Activated T-cell treated with anti-CD3 and anti-CD28 coated beads, Interleukin-2, amount 50 U/mL, for 24 hours (primary cell): ENCODE data around the gene ODC1.
A peak's percentile ranks its signal among the peaks of the same experiment; 100 is the strongest.

Source experiments
- DNase-seq: peaks from one replicate; pipeline ENCODE4 v3.0.0-alpha.2; 2020
- H3K27ac Mint-ChIP-seq: 2 replicates; pipeline ENCODE4 v1.8.0; 2020; ENCODE audit warnings: mild to moderate bottlenecking, mixed read lengths
- H3K27me3 Mint-ChIP-seq: 2 replicates; pipeline ENCODE4 v1.8.0; 2020; ENCODE audit warnings: mixed read lengths
- H3K36me3 Mint-ChIP-seq: 2 replicates; pipeline ENCODE4 v1.8.0; 2020; ENCODE audit warnings: low read depth, mixed read lengths
- H3K4me1 Mint-ChIP-seq: 2 replicates; pipeline ENCODE4 v1.8.0; 2020; ENCODE audit warnings: low read depth, mixed read lengths
- H3K4me3 Mint-ChIP-seq: 2 replicates; pipeline ENCODE4 v1.8.0; 2020; ENCODE audit warnings: mild to moderate bottlenecking, moderate library complexity, mixed read lengths
- H3K9me3 Mint-ChIP-seq: 2 replicates; pipeline ENCODE4 v1.8.0; 2020; ENCODE audit warnings: mixed read lengths

ODC1 gene

DNA sequence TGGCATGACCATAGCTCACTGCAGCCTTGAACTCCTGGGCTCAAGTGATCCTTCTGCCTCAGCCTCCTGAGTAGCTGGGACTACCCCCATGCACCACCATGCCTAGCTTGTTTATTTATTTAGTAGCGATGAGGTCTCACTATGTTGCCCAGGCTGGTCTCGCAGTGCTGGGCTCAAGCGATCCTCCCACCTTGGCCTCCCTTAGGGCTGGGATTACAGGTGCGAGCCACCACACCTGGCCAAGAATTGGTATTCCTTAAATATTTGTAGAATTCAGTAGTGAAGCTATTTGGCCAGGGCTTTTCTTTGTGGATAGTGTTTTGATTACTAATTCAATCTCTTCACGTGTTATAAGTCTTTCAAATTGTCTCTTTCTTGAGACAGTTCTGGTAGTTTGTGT is 56.0 kb downstream of the ODC1 start:
- peak overlapping the region; percentile 13 for H3K27ac Mint-ChIP-seq

DNA sequence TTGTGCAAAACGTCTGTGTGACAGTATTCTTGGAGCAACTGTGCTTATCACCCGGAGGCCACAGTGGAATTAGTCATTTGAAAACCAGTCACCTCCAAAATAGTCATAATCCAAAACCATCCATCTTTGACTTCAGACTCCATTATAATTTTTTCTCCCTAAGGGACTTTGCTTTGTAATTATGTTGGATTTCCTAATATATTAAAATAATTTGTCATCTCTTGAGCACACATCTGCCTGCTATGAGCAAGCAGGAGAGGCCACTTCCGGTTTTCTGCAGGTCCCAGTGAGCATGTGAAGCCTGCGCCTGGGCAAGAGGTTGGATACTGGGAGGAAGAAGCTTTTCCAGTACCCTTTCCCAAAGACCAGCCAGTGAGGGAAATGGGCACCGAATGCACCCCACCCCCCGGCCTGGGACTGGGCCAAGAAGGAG is 57.7 kb downstream of the ODC1 start:
- Mint-ChIP-seq H3K27ac (peak overlapping the region; percentile 73), H3K4me3 (no peak overlapping the region), H3K9me3 (no peaks in the 10 kb centered on the region), H3K27me3 (no peaks in the 10 kb centered on the region), H3K4me1 (peaks cover 72% of the 10 kb centered on the region), H3K36me3 (no peaks in the 10 kb centered on the region)
- DNase-seq = no peak

More for the DNA sequence above, 56.0 kb downstream of the ODC1 start:
- Mint-ChIP-seq H3K27me3 (no peaks in the 10 kb centered on the region), H3K4me1 (peaks cover 62% of the 10 kb centered on the region), H3K36me3 (peaks cover 2% of the 10 kb centered on the region), H3K9me3 (no peaks in the 10 kb centered on the region), H3K4me3 (no peak overlapping the region)
- DNase-seq = no peak
